Cardiac fibroblast (primary cell): Measurements from ENCODE around the gene RAB5IF.

Experiments used
- DNase-seq, 2 donors: peaks; one replicate each; pipeline versions ENCODE4 v3.0.0 to v3.0.0-alpha.2; 2010; ENCODE audit warnings: low read depth in 2 of 2
- H3K4me3 ChIP-seq, 2 donors: replicated peaks in 1 of 2; 1 replicate in 1 of 2; 2 replicates in 1 of 2; pipeline ENCODE4 v1.5.1; 2011; ENCODE audit warnings: low read depth in 2 of 2, low read length in 2 of 2, mild to moderate bottlenecking in 2 of 2, moderate library complexity in 1 of 2
- CTCF ChIP-seq: IDR thresholded peaks from one replicate; pipeline ENCODE4 v1.5.1; 2011; ENCODE audit warnings: low read depth, mild to moderate bottlenecking, low read length, inconsistent platforms

RAB5IF gene

GRCh38 chr20:36578356-36579041, 27.1 kb upstream of the RAB5IF start:
- TF ChIP-seq CTCF: no peak
- H3K4me3 ChIP-seq: no peak overlapping the region
- no peak for DNase-seq

- TF ChIP-seq CTCF: no peak
- H3K4me3 ChIP-seq: no peak overlapping the region
- peak; percentile 18 to 24 for DNase-seq
Measured at GRCh38 chr20:36579996-36580545, 25.5 kb upstream of the RAB5IF start.

- no peak for DNase-seq
- no peak overlapping the region for H3K4me3 ChIP-seq
- TF ChIP-seq CTCF: no peak
Measured at GRCh38 chr20:36582322-36582721, 23.3 kb upstream of the RAB5IF start.

- no peak for TF ChIP-seq CTCF
- no peak overlapping the region for H3K4me3 ChIP-seq
- DNase-seq: no peak
Measured at GRCh38 chr20:36582821-36583220, 22.8 kb upstream of the RAB5IF start.

- no peak for TF ChIP-seq CTCF
- no peak overlapping the region for H3K4me3 ChIP-seq
- DNase-seq: no peak
Measured at GRCh38 chr20:36584018-36584481, 21.5 kb upstream of the RAB5IF start.

GRCh38 chr20:36585410-36586125, 20.0 kb upstream of the RAB5IF start:
- DNase-seq: peak; percentile 39 to 40
- TF ChIP-seq CTCF: no peak
- H3K4me3 ChIP-seq: no peak overlapping the region
